Mesenchymal stem cell (in vitro differentiated cells and primary cell): ENCODE data around the gene GRP.

ENCODE experiments used
- DNase-seq: peaks from one replicate; pipeline ENCODE4 v3.0.0-alpha.2; 2013
- H2AFZ ChIP-seq: one replicate; pipeline ENCODE4 v1.6.1; 2013; ENCODE audit warnings: low read depth, mild to moderate bottlenecking, control low read depth, inconsistent platforms, low read length, moderate library complexity
- H2AK5ac ChIP-seq: 2 replicates; pipeline ENCODE4 v1.6.1; 2013; ENCODE audit warnings: low read length, moderate library complexity, mild to moderate bottlenecking, inconsistent platforms; ENCODE audit not compliant: severe bottlenecking
- H2BK120ac ChIP-seq: one replicate; pipeline ENCODE4 v1.6.1; 2013; ENCODE audit warnings: low read depth, mild to moderate bottlenecking, inconsistent platforms, low read length, moderate library complexity
- H2BK12ac ChIP-seq, 2 experiments: one replicate each; pipeline ENCODE4 v1.6.1; 2013; ENCODE audit warnings: inconsistent platforms in 2 of 2, low read length in 2 of 2, mild to moderate bottlenecking in 2 of 2, moderate library complexity in 2 of 2, control low read depth in 1 of 2
- H2BK15ac ChIP-seq: one replicate; pipeline ENCODE4 v1.6.1; 2013; ENCODE audit warnings: mild to moderate bottlenecking, low read depth, inconsistent platforms; ENCODE audit not compliant: poor library complexity, severe bottlenecking
- H2BK5ac ChIP-seq: 2 replicates; pipeline ENCODE4 v1.6.1; 2013; ENCODE audit warnings: low read depth, mild to moderate bottlenecking, low read length, control low read depth, inconsistent platforms; ENCODE audit not compliant: poor library complexity, severe bottlenecking
- H3K14ac ChIP-seq, 2 experiments: one replicate each; pipeline ENCODE4 v1.6.1; 2013; ENCODE audit warnings: inconsistent platforms in 2 of 2, low read length in 2 of 2, control low read depth in 1 of 2, mild to moderate bottlenecking in 1 of 2, moderate library complexity in 1 of 2
- H3K18ac ChIP-seq, 2 experiments: one replicate each; pipeline ENCODE4 v1.6.1; 2013; ENCODE audit warnings: inconsistent platforms in 2 of 2, low read length in 2 of 2, control low read depth in 1 of 2, low read depth in 1 of 2, mild to moderate bottlenecking in 1 of 2
- H3K23ac ChIP-seq, 2 experiments: one replicate each; pipeline ENCODE4 v1.6.1; 2013; ENCODE audit warnings: inconsistent platforms in 2 of 2, low read length in 2 of 2, mild to moderate bottlenecking in 2 of 2, moderate library complexity in 2 of 2, control low read depth in 1 of 2
- H3K27ac ChIP-seq: 2 replicates; pipeline ENCODE4 v1.5.1; 2013; ENCODE audit warnings: mild to moderate bottlenecking, moderate library complexity, low read length, control low read depth, inconsistent platforms; ENCODE audit not compliant: poor library complexity, severe bottlenecking
- H3K27me3 ChIP-seq, 2 experiments: 2 replicates each; pipeline versions ENCODE4 v1.6.1 to v1.7.0; 2013; ENCODE audit warnings: low read length in 2 of 2, mild to moderate bottlenecking in 2 of 2, moderate library complexity in 2 of 2, control low read depth in 1 of 2, inconsistent platforms in 1 of 2; ENCODE audit not compliant: control insufficient read depth in 1 of 2, insufficient read depth in 1 of 2
- H3K36me3 ChIP-seq, 2 experiments: 2 replicates each; pipeline versions ENCODE4 v1.6.1 to v1.7.0; 2013; ENCODE audit warnings: low read length in 2 of 2, control low read depth in 1 of 2, inconsistent platforms in 1 of 2, low read depth in 1 of 2, mild to moderate bottlenecking in 1 of 2; ENCODE audit not compliant: insufficient read depth in 2 of 2, control insufficient read depth in 1 of 2
- H3K4ac ChIP-seq, 2 experiments: one replicate each; pipeline ENCODE4 v1.6.1; 2013; ENCODE audit warnings: inconsistent platforms in 2 of 2, low read length in 2 of 2, mild to moderate bottlenecking in 2 of 2, moderate library complexity in 2 of 2, control low read depth in 1 of 2, low read depth in 1 of 2
- H3K4me1 ChIP-seq: 2 replicates; pipeline ENCODE4 v1.6.1; 2013; ENCODE audit warnings: low read depth, low read length, control low read depth; ENCODE audit not compliant: control insufficient read depth, insufficient read depth
- H3K4me2 ChIP-seq: 2 replicates; pipeline ENCODE4 v1.6.1; 2013; ENCODE audit warnings: low read length, mild to moderate bottlenecking, inconsistent platforms; ENCODE audit not compliant: poor library complexity, severe bottlenecking
- H3K4me3 ChIP-seq, 2 experiments: 2 replicates each; pipeline versions ENCODE4 v1.5.1 to v1.7.0; 2013; ENCODE audit warnings: low read length in 2 of 2, mild to moderate bottlenecking in 2 of 2, control low read depth in 1 of 2, low read depth in 1 of 2; ENCODE audit not compliant: insufficient read depth in 1 of 2
- H3K79me1 ChIP-seq: replicated peaks from 2 replicates; pipeline ENCODE4 v1.6.1; 2013; ENCODE audit warnings: mild to moderate bottlenecking, control low read depth, low read length, inconsistent platforms; ENCODE audit not compliant: poor library complexity, severe bottlenecking
- H3K9ac ChIP-seq: 2 replicates; pipeline ENCODE4 v1.7.0; 2013; ENCODE audit warnings: mild to moderate bottlenecking, low read length, moderate library complexity
- H3K9me3 ChIP-seq: 2 replicates; pipeline ENCODE4 v1.7.0; 2013; ENCODE audit warnings: mild to moderate bottlenecking, low read length; ENCODE audit not compliant: control insufficient read depth
- H4K8ac ChIP-seq: one replicate; pipeline ENCODE4 v1.6.1; 2013; ENCODE audit warnings: inconsistent platforms, mild to moderate bottlenecking, low read length, moderate library complexity
- H4K91ac ChIP-seq: one replicate; pipeline ENCODE4 v1.6.1; 2013; ENCODE audit warnings: mild to moderate bottlenecking, low read length, inconsistent platforms
- WGBS: methylation state at CpG from one replicate; pipeline ENCODE4 v1.1.7; 2013; ENCODE audit warnings: mixed read lengths; 5-methylcytosine and 5-hydroxymethylcytosine counted together

GRP gene

GRCh38 chr18:59264121-59264571, 44.2 kb downstream of the GRP start:
- H3K4me1 ChIP-seq: peaks cover 14% of the 10 kb centered on the region
- no peak overlapping the region for H2AFZ ChIP-seq
- H3K36me3 ChIP-seq: no peaks in the 10 kb centered on the region
- no peak overlapping the region for H3K9ac ChIP-seq
- H4K91ac ChIP-seq: no peak overlapping the region
- no peaks in the 10 kb centered on the region for H3K79me1 ChIP-seq
- H4K8ac ChIP-seq: no peak overlapping the region
- 2% methylated on average over 10 of the region's 17 CpGs for WGBS
- no peak overlapping the region for H3K4ac ChIP-seq
- no peak overlapping the region for H2BK5ac ChIP-seq
- H2BK120ac ChIP-seq: no peak overlapping the region
- H2BK15ac ChIP-seq: no peak overlapping the region
- no peak overlapping the region for H3K4me3 ChIP-seq
- H3K4me2 ChIP-seq: no peak overlapping the region
- no peaks in the 10 kb centered on the region for H3K9me3 ChIP-seq
- H3K23ac ChIP-seq: no peak overlapping the region
- H3K27ac ChIP-seq: no peak overlapping the region
- H2BK12ac ChIP-seq: no peak overlapping the region
- no peak overlapping the region for H3K14ac ChIP-seq
- DNase-seq: no peak
- H2AK5ac ChIP-seq: no peak overlapping the region
- no peak overlapping the region for H3K18ac ChIP-seq
- peaks cover 64 to 66% of the 10 kb centered on the region in 2 experiments for H3K27me3 ChIP-seq

GRCh38 chr18:59264651-59265245, 44.8 kb downstream of the GRP start:
- H3K4ac ChIP-seq: no peak overlapping the region
- no peak overlapping the region for H2AK5ac ChIP-seq
- H3K18ac ChIP-seq: no peak overlapping the region
- H3K79me1 ChIP-seq: no peaks in the 10 kb centered on the region
- no peak for DNase-seq
- no peaks in the 10 kb centered on the region for H3K36me3 ChIP-seq
- no peak overlapping the region for H2AFZ ChIP-seq
- no peak overlapping the region for H4K91ac ChIP-seq
- H2BK12ac ChIP-seq: no peak overlapping the region
- H3K27me3 ChIP-seq: peaks cover 69 to 72% of the 10 kb centered on the region in 2 experiments
- H4K8ac ChIP-seq: no peak overlapping the region
- WGBS: 13% methylated on average over 41 of the region's 41 CpGs
- no peak overlapping the region for H3K4me3 ChIP-seq
- H3K4me1 ChIP-seq: peaks cover 17% of the 10 kb centered on the region
- no peak overlapping the region for H2BK15ac ChIP-seq
- H3K9ac ChIP-seq: no peak overlapping the region
- H2BK5ac ChIP-seq: no peak overlapping the region
- no peak overlapping the region for H3K4me2 ChIP-seq
- H3K27ac ChIP-seq: no peak overlapping the region
- no peaks in the 10 kb centered on the region for H3K9me3 ChIP-seq
- no peak overlapping the region for H3K14ac ChIP-seq
- no peak overlapping the region for H3K23ac ChIP-seq
- no peak overlapping the region for H2BK120ac ChIP-seq

GRCh38 chr18:59265246-59265973, 45.5 kb downstream of the GRP start:
- no peak for DNase-seq
- no peak overlapping the region for H4K8ac ChIP-seq
- no peak overlapping the region for H3K4ac ChIP-seq
- H3K4me3 ChIP-seq: peak overlapping the region in 1 of 2 experiments; percentile 56
- H3K4me2 ChIP-seq: no peak overlapping the region
- no peak overlapping the region for H2BK120ac ChIP-seq
- H3K4me1 ChIP-seq: peaks cover 17% of the 10 kb centered on the region
- no peak overlapping the region for H2AFZ ChIP-seq
- no peaks in the 10 kb centered on the region for H3K9me3 ChIP-seq
- no peak overlapping the region for H2BK15ac ChIP-seq
- H3K23ac ChIP-seq: no peak overlapping the region
- no peak overlapping the region for H2BK12ac ChIP-seq
- H4K91ac ChIP-seq: no peak overlapping the region
- no peaks in the 10 kb centered on the region for H3K36me3 ChIP-seq
- no peak overlapping the region for H3K14ac ChIP-seq
- no peaks in the 10 kb centered on the region for H3K79me1 ChIP-seq
- no peak overlapping the region for H3K27ac ChIP-seq
- H3K27me3 ChIP-seq: peaks cover 76 to 78% of the 10 kb centered on the region in 2 experiments
- no peak overlapping the region for H2BK5ac ChIP-seq
- H3K9ac ChIP-seq: no peak overlapping the region
- no peak overlapping the region for H3K18ac ChIP-seq
- 8% methylated on average over 36 of the region's 38 CpGs for WGBS
- no peak overlapping the region for H2AK5ac ChIP-seq

- Histone ChIP-seq H3K9me3 (no peaks in the 10 kb centered on the region), H3K23ac (no peak overlapping the region), H2BK5ac (no peak overlapping the region), H3K18ac (no peak overlapping the region), H4K91ac (no peak overlapping the region), H4K8ac (no peak overlapping the region), H3K27me3 (peaks cover 82 to 84% of the 10 kb centered on the region in 2 experiments), H2BK15ac (no peak overlapping the region), H2BK120ac (no peak overlapping the region), H2AFZ (no peak overlapping the region), H3K27ac (no peak overlapping the region), H3K4me1 (peaks cover 17% of the 10 kb centered on the region), H3K14ac (no peak overlapping the region), H3K4me3 (no peak overlapping the region), H3K9ac (no peak overlapping the region), H3K4ac (no peak overlapping the region), H2BK12ac (no peak overlapping the region), H2AK5ac (no peak overlapping the region), H3K79me1 (no peaks in the 10 kb centered on the region), H3K36me3 (no peaks in the 10 kb centered on the region), H3K4me2 (no peak overlapping the region)
- no peak for DNase-seq
- WGBS: 15% methylated on average over 12 of the region's 12 CpGs
These were observed 46.0 kb downstream of the GRP start for GRCh38 chr18:59265974-59266369.
